Activated naive CD8-positive, alpha-beta T cell treated with anti-CD3 and anti-CD28 coated beads, Interleukin-2, amount 50 U/mL, for 24 hours (primary cell): ENCODE measurements around the gene ITIH6.
"Not testable (repeated sequence)": the region's sequence is repeated elsewhere in the genome, so short reads cannot be mapped to it uniquely, and the experiment has no call there.

Experiments
- ATAC-seq: fragments of 150-1000 bp; cut with Tn5 transposase; one replicate; pipeline ENCODE4 v1.10.0; 2021
- DNase-seq: peaks from one replicate; pipeline ENCODE4 v3.0.0; 2021
- H3K27ac Mint-ChIP-seq: one replicate; pipeline ENCODE4 v1.8.0; 2021; ENCODE audit warnings: mild to moderate bottlenecking, mixed read lengths
- H3K27me3 Mint-ChIP-seq: one replicate; pipeline ENCODE4 v1.8.0; 2021; ENCODE audit warnings: mixed read lengths
- H3K36me3 Mint-ChIP-seq: one replicate; pipeline ENCODE4 v1.8.0; 2021; ENCODE audit warnings: low read depth, mixed read lengths
- H3K4me1 Mint-ChIP-seq: one replicate; pipeline ENCODE4 v1.8.0; 2021; ENCODE audit warnings: mixed read lengths
- H3K4me3 Mint-ChIP-seq: one replicate; pipeline ENCODE4 v1.8.0; 2021; ENCODE audit warnings: mild to moderate bottlenecking, moderate library complexity, mixed read lengths
- H3K9me3 Mint-ChIP-seq: one replicate; pipeline ENCODE4 v1.8.0; 2021; ENCODE audit warnings: mixed read lengths

Gene ITIH6

DNA sequence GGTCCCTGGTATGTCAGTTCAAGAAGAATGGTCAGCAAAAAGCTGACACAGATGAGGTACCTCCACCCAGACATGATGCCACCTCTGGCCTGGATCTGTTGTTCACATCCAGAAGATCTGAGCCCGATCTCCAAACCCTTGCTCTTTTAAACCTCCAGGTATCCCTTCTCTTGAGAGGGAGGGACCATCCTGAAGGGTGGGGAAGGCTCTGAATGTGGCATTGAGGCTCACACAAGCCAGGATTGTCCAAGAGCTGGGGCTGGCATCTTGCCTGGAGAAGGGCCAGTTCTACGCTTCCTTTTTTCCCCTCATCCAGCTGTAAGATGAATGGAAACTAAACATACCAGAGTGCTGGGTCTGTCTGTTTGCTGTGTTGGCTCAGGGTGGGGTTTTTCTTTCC lies at the start of gene ITIH6:
Gene ITIH6, minus strand, starts transcription at position 119 of the 400 bp plus-strand sequence. Its CDS starts 45 bp downstream, at position 74.
- Mint-ChIP-seq H3K36me3 (no peaks in the 10 kb centered on the region), H3K4me3 (no peak within 1 kb of the TSS), H3K4me1 (no peaks in the 10 kb centered on the region), H3K9me3 (no peaks in the 10 kb centered on the region), H3K27me3 (no peaks in the 10 kb centered on the region), H3K27ac (no peak within 1 kb of the TSS)
- no peak for DNase-seq
- no peak for ATAC-seq

GRCh38 chrX:54847700-54848099 lies 49.6 kb upstream of the ITIH6 start:
- not testable (repeated sequence) for H3K9me3 Mint-ChIP-seq, H3K4me1 Mint-ChIP-seq, ATAC-seq, H3K36me3 Mint-ChIP-seq, H3K4me3 Mint-ChIP-seq, H3K27ac Mint-ChIP-seq, DNase-seq, H3K27me3 Mint-ChIP-seq

DNA sequence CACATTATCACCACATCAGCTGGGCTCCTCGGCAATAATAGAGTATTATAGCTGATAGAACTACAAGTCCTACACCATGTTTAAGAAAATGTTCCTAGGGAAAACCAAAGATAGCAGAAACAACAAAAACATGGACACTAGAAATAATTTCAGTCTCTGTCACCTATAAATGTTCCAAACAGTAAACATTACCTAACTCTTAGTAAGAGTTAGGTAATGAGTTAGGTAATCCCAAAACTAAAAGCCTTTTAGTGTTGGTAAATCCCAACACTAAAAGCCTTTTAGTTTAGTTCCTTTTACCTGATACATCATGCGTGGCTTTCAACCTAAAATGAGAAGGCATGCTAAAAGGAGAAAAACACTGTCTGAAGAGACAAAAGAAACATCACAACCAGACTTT lies 45.0 kb upstream of the ITIH6 start:
- no peaks in the 10 kb centered on the region for H3K27me3 Mint-ChIP-seq
- DNase-seq (no peak), ATAC-seq (no peak)
- no peak overlapping the region for H3K4me3 Mint-ChIP-seq
- H3K27ac Mint-ChIP-seq = no peak overlapping the region
- H3K9me3 Mint-ChIP-seq = no peaks in the 10 kb centered on the region
- no peaks in the 10 kb centered on the region for H3K4me1 Mint-ChIP-seq
- no peaks in the 10 kb centered on the region for H3K36me3 Mint-ChIP-seq

DNA sequence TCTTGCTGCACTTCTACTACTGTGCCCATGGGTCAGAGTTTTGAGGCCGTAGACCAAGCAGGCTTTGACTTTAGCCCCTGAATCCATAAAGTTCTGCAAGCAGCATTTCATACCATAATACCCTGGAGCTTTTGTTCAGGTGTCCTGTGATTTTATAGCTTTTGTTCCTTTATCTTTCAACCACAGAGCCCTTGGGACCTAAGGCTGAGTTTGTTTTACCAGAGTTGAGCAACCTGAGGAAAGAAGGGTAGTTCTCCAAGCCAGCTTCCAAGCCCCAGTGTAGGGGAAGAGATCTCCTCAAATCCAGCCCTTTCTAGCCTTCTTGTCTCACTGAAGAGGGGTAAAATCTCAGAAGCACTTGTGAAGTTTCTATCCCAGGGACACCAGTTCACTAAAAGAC lies 44.6 kb upstream of the ITIH6 start:
- Mint-ChIP-seq H3K36me3 (no peaks in the 10 kb centered on the region), H3K27ac (no peak overlapping the region), H3K4me3 (no peak overlapping the region), H3K27me3 (no peaks in the 10 kb centered on the region), H3K4me1 (no peaks in the 10 kb centered on the region), H3K9me3 (no peaks in the 10 kb centered on the region)
- ATAC-seq (no peak), DNase-seq (no peak)

- H3K36me3 Mint-ChIP-seq, H3K9me3 Mint-ChIP-seq, H3K4me1 Mint-ChIP-seq, DNase-seq, H3K27me3 Mint-ChIP-seq, H3K27ac Mint-ChIP-seq, H3K4me3 Mint-ChIP-seq, ATAC-seq: not testable (repeated sequence)
These were observed 43.3 kb upstream of the ITIH6 start for GRCh38 chrX:54841184-54841874.

GRCh38 chrX:54838583-54838982 lies 40.5 kb upstream of the ITIH6 start:
- Mint-ChIP-seq H3K36me3 (no peaks in the 10 kb centered on the region), H3K4me1 (no peaks in the 10 kb centered on the region), H3K27me3 (peaks cover 3% of the 10 kb centered on the region), H3K9me3 (no peaks in the 10 kb centered on the region), H3K27ac (no peak overlapping the region), H3K4me3 (no peak overlapping the region)
- DNase-seq (no peak), ATAC-seq (no peak)

DNA sequence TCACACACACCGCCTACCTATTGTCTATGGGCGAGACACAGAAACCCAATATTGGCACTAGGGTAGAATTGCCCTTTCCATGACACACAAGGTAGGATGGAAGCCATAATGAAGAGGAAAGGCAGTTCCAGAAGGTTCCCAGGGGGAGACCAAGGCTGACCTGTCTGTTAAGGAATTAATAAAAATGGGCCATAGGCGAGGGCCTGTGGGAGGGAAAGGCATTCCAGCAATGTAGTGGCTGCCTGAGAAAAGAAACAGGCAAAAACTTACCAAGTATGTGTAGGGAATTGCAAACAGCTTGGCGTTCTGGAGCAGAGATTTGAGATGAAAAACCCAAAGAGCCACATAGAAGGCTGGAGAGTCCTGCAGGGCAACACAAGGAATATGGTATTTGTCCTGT lies 28.5 kb upstream of the ITIH6 start:
- H3K36me3 Mint-ChIP-seq = no peaks in the 10 kb centered on the region
- DNase-seq (no peak), ATAC-seq (no peak)
- H3K4me3 Mint-ChIP-seq = no peak overlapping the region
- no peaks in the 10 kb centered on the region for H3K27me3 Mint-ChIP-seq
- no peaks in the 10 kb centered on the region for H3K9me3 Mint-ChIP-seq
- no peak overlapping the region for H3K27ac Mint-ChIP-seq
- H3K4me1 Mint-ChIP-seq = no peaks in the 10 kb centered on the region

DNA sequence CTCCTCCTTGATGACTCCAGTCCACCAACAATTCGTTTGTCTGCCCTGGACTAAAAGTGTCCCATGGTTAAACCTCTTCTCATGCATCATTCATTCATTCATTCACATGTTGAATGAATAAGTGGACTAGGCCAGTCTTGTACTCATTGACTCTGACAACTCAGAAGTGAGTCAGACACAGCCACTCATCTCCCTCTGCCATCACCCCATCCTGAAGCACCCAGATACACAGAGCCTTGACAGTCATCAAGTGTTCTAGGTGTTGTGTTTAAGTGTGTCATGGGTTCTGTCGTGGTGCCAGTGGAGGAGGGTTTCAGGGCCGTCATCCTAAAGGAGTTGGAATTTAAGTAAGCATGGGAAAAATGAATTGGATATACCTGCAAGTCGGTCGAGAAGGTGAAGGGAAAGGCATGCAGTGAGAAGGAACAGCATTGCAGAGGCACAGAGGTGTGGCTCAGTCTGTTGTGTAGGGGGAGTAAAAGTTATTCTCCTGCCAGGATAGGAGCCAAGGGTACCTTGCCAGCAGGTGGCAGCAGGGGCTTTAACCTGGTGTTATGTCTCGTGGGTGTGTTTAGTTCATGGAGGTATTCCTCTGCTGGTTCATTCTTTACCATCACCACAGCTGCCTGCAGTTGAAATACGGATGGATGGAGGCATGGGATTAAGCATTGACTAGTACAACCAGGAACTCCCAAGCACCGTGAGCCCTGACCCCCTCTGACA lies 27.8 kb upstream of the ITIH6 start:
- no peaks in the 10 kb centered on the region for H3K36me3 Mint-ChIP-seq
- no peaks in the 10 kb centered on the region for H3K9me3 Mint-ChIP-seq
- no peak overlapping the region for H3K27ac Mint-ChIP-seq
- ATAC-seq (no peak), DNase-seq (no peak)
- no peaks in the 10 kb centered on the region for H3K4me1 Mint-ChIP-seq
- H3K27me3 Mint-ChIP-seq = no peaks in the 10 kb centered on the region
- H3K4me3 Mint-ChIP-seq = no peak overlapping the region

DNA sequence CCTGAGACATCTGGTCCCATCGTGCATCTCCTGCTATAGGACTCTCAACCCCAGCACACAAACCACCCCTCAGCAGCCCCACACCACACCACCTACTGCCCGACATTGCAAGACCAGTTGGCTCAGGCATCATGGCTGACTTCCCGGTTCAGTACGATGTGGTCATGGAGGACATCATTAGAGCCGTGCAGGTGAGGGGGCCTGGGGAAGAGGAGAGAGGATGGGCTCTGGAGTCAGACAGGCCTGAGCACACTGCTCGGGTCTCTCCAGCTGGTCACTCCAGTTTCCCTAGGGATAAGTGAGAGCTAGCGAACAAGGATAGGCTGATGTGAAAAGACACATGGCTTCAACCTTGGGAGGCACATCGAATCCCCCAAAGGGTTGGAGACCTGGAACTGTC lies 26.7 kb upstream of the ITIH6 start:
- Mint-ChIP-seq H3K27ac (no peak overlapping the region), H3K36me3 (no peaks in the 10 kb centered on the region), H3K9me3 (no peaks in the 10 kb centered on the region), H3K27me3 (no peaks in the 10 kb centered on the region), H3K4me1 (no peaks in the 10 kb centered on the region), H3K4me3 (no peak overlapping the region)
- ATAC-seq (no peak), DNase-seq (no peak)

GRCh38 chrX:54824195-54824594 lies 26.1 kb upstream of the ITIH6 start:
- Mint-ChIP-seq H3K9me3 (no peaks in the 10 kb centered on the region), H3K36me3 (no peaks in the 10 kb centered on the region), H3K27me3 (no peaks in the 10 kb centered on the region), H3K27ac (no peak overlapping the region), H3K4me3 (no peak overlapping the region), H3K4me1 (no peaks in the 10 kb centered on the region)
- ATAC-seq (no peak), DNase-seq (no peak)

- Mint-ChIP-seq H3K27ac (no peak overlapping the region), H3K4me1 (peaks cover 2% of the 10 kb centered on the region), H3K9me3 (no peaks in the 10 kb centered on the region), H3K27me3 (no peaks in the 10 kb centered on the region), H3K4me3 (no peak overlapping the region), H3K36me3 (peaks cover 4% of the 10 kb centered on the region)
- no peak for ATAC-seq
- no peak for DNase-seq
These were observed 23.3 kb upstream of the ITIH6 start for GRCh38 chrX:54821310-54821709.

DNA sequence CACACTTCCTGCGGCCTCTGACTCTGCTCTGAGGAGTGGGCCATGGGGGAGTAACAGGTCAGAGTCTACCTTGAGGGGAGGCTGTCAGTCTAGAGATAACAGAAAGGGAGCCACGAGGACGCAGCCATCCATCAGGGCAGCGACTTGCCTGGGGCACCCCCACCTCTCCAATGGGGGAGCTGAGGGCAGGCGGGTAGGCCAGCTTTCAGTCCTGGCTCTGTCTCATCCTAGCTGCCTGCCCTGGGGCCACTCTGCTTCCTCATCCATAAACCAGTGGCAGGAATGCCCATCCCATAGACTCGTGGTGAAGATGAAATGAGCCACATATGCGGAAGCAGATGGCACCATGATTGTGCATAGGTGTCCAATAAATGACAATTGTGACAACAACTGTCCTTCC lies 22.7 kb upstream of the ITIH6 start:
- Mint-ChIP-seq H3K36me3 (peaks cover 8% of the 10 kb centered on the region), H3K27ac (no peak overlapping the region), H3K4me3 (no peak overlapping the region), H3K9me3 (no peaks in the 10 kb centered on the region), H3K27me3 (no peaks in the 10 kb centered on the region), H3K4me1 (peaks cover 2% of the 10 kb centered on the region)
- DNase-seq (no peak), ATAC-seq (no peak)

DNA sequence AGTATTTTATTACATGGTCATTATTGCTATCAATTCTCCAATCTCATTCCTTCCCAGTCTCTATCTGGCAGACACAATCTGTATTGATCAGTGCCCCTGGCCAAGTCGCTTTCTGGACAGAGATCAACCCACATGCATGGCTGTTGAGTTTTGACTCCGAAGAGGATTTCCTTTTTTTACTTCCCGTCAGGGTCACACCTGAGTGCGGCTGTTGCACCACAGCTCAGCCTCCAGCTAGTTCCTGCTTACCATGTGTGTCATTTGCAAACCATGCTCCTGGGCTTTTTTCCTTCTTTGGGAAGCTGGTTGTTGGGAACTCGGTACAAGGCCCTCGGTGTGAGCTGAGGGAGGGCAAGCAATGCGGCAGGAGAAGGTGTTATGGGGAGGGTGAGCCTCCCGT lies 21.1 kb upstream of the ITIH6 start:
- ATAC-seq (no peak), DNase-seq (no peak)
- Mint-ChIP-seq H3K27me3 (no peaks in the 10 kb centered on the region), H3K4me3 (no peak overlapping the region), H3K36me3 (peaks cover 8% of the 10 kb centered on the region), H3K4me1 (peaks cover 2% of the 10 kb centered on the region), H3K27ac (no peak overlapping the region), H3K9me3 (no peaks in the 10 kb centered on the region)

GRCh38 chrX:54818221-54818620 lies 20.2 kb upstream of the ITIH6 start:
- no peak overlapping the region for H3K4me3 Mint-ChIP-seq
- H3K27me3 Mint-ChIP-seq = no peaks in the 10 kb centered on the region
- ATAC-seq (no peak), DNase-seq (no peak)
- H3K27ac Mint-ChIP-seq = no peak overlapping the region
- H3K4me1 Mint-ChIP-seq = peaks cover 2% of the 10 kb centered on the region
- H3K36me3 Mint-ChIP-seq = peaks cover 10% of the 10 kb centered on the region
- H3K9me3 Mint-ChIP-seq = no peaks in the 10 kb centered on the region

- ATAC-seq = no peak
- peaks cover 2% of the 10 kb centered on the region for H3K4me1 Mint-ChIP-seq
- no peak for DNase-seq
- H3K27me3 Mint-ChIP-seq = no peaks in the 10 kb centered on the region
- H3K27ac Mint-ChIP-seq = no peak overlapping the region
- no peak overlapping the region for H3K4me3 Mint-ChIP-seq
- no peaks in the 10 kb centered on the region for H3K9me3 Mint-ChIP-seq
- H3K36me3 Mint-ChIP-seq = peaks cover 10% of the 10 kb centered on the region
These were observed 19.3 kb upstream of the ITIH6 start for GRCh38 chrX:54817220-54817820.
